Uterus (tissue), 4 donors: ENCODE measurements around the gene ITSN1. TPM values are rescaled to one million over a fixed set of nuclear protein-coding genes. Genes with fewer than 3 reads are reported as not detected.

Experiments
- DNase-seq, 2 donors: peaks; one replicate each; pipeline ENCODE4 v3.0.0-alpha.2; 2019 to 2020
- H3K27ac ChIP-seq, 2 donors: fragments of 200-600 bp; sonication (generic); 1 replicate in 1 of 2; 2 replicates in 1 of 2; pipeline ENCODE4 v1.5.1; 2016 to 2018
- H3K27me3 ChIP-seq, 2 donors: fragments of 200-600 bp; sonication (generic); one replicate each; pipeline ENCODE4 v1.5.1; 2018 to 2019; ENCODE audit warnings: control low read depth in 1 of 2
- H3K36me3 ChIP-seq, 2 donors: fragments of 200-600 bp; sonication (generic); one replicate each; pipeline ENCODE4 v1.5.1; 2019; ENCODE audit warnings: control low read depth in 1 of 2
- H3K4me1 ChIP-seq, 2 donors: fragments of 200-600 bp; sonication (generic); one replicate each; pipeline ENCODE4 v1.5.1; 2018 to 2019; ENCODE audit warnings: control low read depth in 1 of 2
- H3K4me3 ChIP-seq, 2 donors: fragments of 200-600 bp; sonication (generic); 1 replicate in 1 of 2; 2 replicates in 1 of 2; pipeline ENCODE4 v1.5.1; 2018 to 2019; ENCODE audit warnings: mild to moderate bottlenecking in 1 of 2
- H3K9me3 ChIP-seq, 2 donors: fragments of 200-600 bp; sonication (generic); one replicate each; pipeline ENCODE4 v1.5.1; 2019; ENCODE audit warnings: control low read depth in 1 of 2
- POLR2A ChIP-seq, 2 donors: fragments of 450-650 bp; IDR thresholded peaks; one replicate each; pipeline ENCODE4 v1.6.1; 2016; ENCODE audit warnings: antibody characterized with exemption in 2 of 2, mild to moderate bottlenecking in 1 of 2, moderate library complexity in 1 of 2
- intact Hi-C: fragments of 100-400 bp; cut with DNase I; formaldehyde crosslinking; loops from one replicate; pipeline ENCODE4 v1.15.1; 2023; ENCODE audit warnings: low total_unique reads
- total RNA-seq, 4 donors: library from RNA; depleted of rRNA in 3 of 4; stranded (reverse); fragments of >200 nt in 3 of 4; gene quantifications; one replicate each; pipeline versions ENCODE4 v1.1.0 to v1.2.4, GENCODE V29; 2014 to 2023
- TF ChIP-seq, protein P1 (sequence below), 4 experiments: fragments of 200-600 bp in 2 of 4; fragments of 450-650 bp in 2 of 4; sonication (generic) in 2 of 4; IDR thresholded peaks; one replicate each; pipeline ENCODE4 v1.5.1; 2016 to 2019; ENCODE audit warnings: antibody characterized with exemption in 4 of 4, mild to moderate bottlenecking in 2 of 4, moderate library complexity in 1 of 4
- donor health status: DM: yes; HTN: yes; CAD: no.

The ITSN1 gene
- total RNA-seq, 4 donors from 2014 or later, result 21.8 to 77.4 (median 48.1) TPM

DNA sequence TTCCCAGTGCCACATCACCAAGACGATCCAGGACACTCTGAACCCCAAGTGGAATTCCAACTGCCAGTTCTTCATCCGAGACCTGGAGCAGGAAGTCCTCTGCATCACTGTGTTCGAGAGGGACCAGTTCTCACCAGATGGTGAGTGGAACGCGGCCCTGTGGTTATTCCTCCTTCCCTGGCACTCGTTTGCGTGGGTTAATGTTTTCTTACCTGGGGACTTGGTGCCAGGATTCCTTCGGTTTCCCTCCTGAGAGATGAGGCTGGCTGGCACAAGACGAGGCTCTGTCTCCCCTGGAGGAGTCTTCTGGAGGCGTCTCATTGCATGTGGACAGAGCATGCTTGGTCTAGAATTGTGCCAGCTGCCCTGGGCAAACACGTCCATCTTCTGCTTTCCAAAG is 244.0 kb downstream of the ITSN1 start:
- H3K4me3 ChIP-seq, result no peak overlapping the region
- intact Hi-C loops, result no loop called here
- no peak for DNase-seq
- TF ChIP-seq POLR2A (IDR thresholded peaks at IDR 0.05), result no peak
- TF ChIP-seq, protein P1, sequence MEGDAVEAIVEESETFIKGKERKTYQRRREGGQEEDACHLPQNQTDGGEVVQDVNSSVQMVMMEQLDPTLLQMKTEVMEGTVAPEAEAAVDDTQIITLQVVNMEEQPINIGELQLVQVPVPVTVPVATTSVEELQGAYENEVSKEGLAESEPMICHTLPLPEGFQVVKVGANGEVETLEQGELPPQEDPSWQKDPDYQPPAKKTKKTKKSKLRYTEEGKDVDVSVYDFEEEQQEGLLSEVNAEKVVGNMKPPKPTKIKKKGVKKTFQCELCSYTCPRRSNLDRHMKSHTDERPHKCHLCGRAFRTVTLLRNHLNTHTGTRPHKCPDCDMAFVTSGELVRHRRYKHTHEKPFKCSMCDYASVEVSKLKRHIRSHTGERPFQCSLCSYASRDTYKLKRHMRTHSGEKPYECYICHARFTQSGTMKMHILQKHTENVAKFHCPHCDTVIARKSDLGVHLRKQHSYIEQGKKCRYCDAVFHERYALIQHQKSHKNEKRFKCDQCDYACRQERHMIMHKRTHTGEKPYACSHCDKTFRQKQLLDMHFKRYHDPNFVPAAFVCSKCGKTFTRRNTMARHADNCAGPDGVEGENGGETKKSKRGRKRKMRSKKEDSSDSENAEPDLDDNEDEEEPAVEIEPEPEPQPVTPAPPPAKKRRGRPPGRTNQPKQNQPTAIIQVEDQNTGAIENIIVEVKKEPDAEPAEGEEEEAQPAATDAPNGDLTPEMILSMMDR (IDR thresholded peaks at IDR 0.05), result no peak
- no peaks in the 10 kb centered on the region for H3K4me1 ChIP-seq
- no peaks in the 10 kb centered on the region for H3K36me3 ChIP-seq
- no peak overlapping the region for H3K27ac ChIP-seq
- no peaks in the 10 kb centered on the region for H3K27me3 ChIP-seq
- no peaks in the 10 kb centered on the region for H3K9me3 ChIP-seq

DNA sequence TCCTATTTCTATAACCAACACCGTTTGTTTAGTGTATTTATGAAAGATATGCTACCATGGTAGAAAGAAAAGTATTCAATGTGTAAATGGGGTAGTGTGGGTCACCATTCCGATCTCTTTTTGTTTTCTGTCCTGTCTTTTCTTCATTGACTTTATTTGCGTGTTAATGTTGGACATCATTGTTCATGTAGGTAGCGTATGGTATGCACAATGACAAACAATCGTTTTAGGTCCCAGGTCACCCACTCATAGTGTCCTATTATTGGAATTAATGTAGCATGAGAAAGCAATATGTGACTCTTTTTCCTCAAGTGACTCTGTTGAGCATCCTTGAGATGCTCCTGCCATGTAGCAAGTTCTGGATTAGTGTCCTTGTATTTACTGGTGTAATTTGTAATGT is 247.9 kb downstream of the ITSN1 start:
- TF ChIP-seq, protein P1 (IDR thresholded peaks at IDR 0.05), result no peak
- TF ChIP-seq POLR2A (IDR thresholded peaks at IDR 0.05), result no peak
- Histone ChIP-seq H3K9me3 (no peaks in the 10 kb centered on the region), H3K27ac (no peak overlapping the region), H3K4me3 (no peak overlapping the region), H3K27me3 (no peaks in the 10 kb centered on the region), H3K36me3 (no peaks in the 10 kb centered on the region), H3K4me1 (no peaks in the 10 kb centered on the region)
- intact Hi-C loops, result no loop called here
- DNase-seq, result no peak

DNA sequence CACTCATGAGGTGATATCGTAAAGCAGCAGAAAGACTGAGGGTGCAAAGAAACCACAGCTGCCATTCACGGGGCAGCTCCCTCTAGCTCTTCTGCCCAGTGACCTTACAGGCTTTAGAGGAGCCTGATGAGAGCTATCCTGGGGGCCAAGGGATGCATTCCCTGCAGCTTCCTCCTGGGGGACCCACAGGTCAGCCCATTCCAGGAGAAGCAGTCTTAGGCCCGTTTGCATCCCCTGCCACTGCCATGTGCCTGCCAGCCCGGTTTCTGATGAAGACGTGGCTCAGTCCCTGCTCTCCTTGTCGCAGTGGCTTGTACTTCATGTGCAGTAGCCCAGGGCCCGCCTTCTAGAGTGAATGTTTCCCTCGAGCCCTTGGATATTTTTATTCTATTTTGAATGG is 250.6 kb downstream of the ITSN1 start:
- intact Hi-C loops, result no loop called here
- no peak overlapping the region for H3K4me3 ChIP-seq
- H3K27ac ChIP-seq, result no peak overlapping the region
- no peaks in the 10 kb centered on the region for H3K9me3 ChIP-seq
- H3K36me3 ChIP-seq, result no peaks in the 10 kb centered on the region
- no peak for TF ChIP-seq POLR2A (IDR thresholded peaks at IDR 0.05)
- TF ChIP-seq, protein P1 (IDR thresholded peaks at IDR 0.05), result no peak
- no peaks in the 10 kb centered on the region for H3K27me3 ChIP-seq
- DNase-seq, result no peak
- no peaks in the 10 kb centered on the region for H3K4me1 ChIP-seq

DNA sequence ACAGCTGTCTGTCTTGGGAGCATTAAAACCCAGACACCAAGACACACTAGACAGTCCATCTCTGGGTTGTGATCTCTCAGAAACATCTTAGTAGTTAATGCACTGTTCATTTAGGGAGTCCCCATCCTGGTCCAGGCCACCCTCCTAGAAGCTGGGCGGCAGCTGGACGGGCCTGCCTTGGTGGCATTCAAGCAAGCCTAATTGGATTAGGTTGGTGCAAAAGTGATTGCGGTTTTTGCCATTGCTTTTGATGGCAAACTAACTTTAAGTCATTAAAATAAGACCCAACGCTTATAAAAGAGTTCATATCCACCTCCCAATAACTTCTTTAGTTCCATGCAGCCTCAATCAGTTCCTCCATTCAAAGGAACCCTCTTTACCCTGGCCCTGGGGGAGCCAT is 251.6 kb downstream of the ITSN1 start:
- Histone ChIP-seq H3K4me3 (no peak overlapping the region), H3K4me1 (no peaks in the 10 kb centered on the region), H3K27me3 (no peaks in the 10 kb centered on the region), H3K36me3 (no peaks in the 10 kb centered on the region), H3K27ac (no peak overlapping the region), H3K9me3 (no peaks in the 10 kb centered on the region)
- no peak for DNase-seq
- intact Hi-C loops, result no loop called here
- TF ChIP-seq POLR2A (IDR thresholded peaks at IDR 0.05), result no peak
- TF ChIP-seq, protein P1 (IDR thresholded peaks at IDR 0.05), result no peak

DNA sequence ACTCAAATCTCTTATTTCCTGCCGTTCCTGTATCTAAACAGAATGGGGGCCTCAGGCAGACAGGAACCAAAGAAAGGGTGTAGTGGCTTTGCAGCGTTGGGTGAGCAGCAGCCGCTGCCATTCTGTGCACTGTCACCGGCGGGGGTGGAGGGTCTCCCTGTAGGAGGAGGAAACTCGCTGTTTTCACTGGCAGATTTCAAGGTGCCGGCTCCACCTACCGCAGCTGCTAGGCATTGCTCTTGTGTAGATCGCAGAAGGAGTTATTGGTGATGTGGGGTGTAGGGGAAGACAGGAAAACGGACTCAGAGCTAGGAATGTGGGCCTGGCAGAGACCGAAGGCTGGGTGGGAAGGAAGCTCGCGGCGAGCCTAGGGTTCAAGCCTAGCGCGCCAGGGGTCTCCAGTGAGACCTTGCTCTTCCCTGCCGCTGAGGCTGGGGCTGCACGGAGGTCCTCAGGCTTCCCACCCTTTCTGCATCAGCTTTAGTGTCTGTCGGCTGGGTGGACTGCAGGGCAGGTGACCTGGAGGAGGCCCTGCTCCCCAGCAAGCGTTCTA is 252.5 kb downstream of the ITSN1 start:
- Histone ChIP-seq H3K36me3 (no peaks in the 10 kb centered on the region), H3K4me3 (peak overlapping the region in 1 of 2 donors; percentile 15), H3K4me1 (no peaks in the 10 kb centered on the region), H3K27me3 (no peaks in the 10 kb centered on the region), H3K27ac (peak overlapping the region in 1 of 2 donors; percentile 32), H3K9me3 (no peaks in the 10 kb centered on the region)
- TF ChIP-seq, protein P1 (IDR thresholded peaks at IDR 0.05), result peak; percentile 71 to 82 (median 78)
- TF ChIP-seq POLR2A (IDR thresholded peaks at IDR 0.05), result no peak
- intact Hi-C loops, result no loop called here
- DNase-seq, result peak; percentile 73 to 81
